Colonic mucosa (tissue), 4 donors: ENCODE results near the gene AMN1. TPM values are rescaled to one million over a fixed set of nuclear protein-coding genes. Genes with fewer than 3 reads are reported as not detected.

ENCODE experiments used
- DNase-seq: peaks from one replicate; pipeline ENCODE4 v3.0.0-alpha.2; 2020
- H3K27ac ChIP-seq: fragments of 200-600 bp; one replicate; pipeline ENCODE4 v1.8.0; 2021
- H3K27me3 ChIP-seq: fragments of 200-600 bp; one replicate; pipeline ENCODE4 v1.8.0; 2021
- H3K36me3 ChIP-seq: fragments of 200-600 bp; one replicate; pipeline ENCODE4 v1.8.0; 2021
- H3K4me1 ChIP-seq: fragments of 200-600 bp; one replicate; pipeline ENCODE4 v1.8.0; 2021; ENCODE audit warnings: mild to moderate bottlenecking
- H3K4me3 ChIP-seq: fragments of 200-600 bp; one replicate; pipeline ENCODE4 v1.8.0; 2021
- H3K9ac ChIP-seq, 2 donors: one replicate each; pipeline ENCODE4 v1.7.0; 2013; ENCODE audit warnings: control low read depth in 2 of 2, low read depth in 2 of 2, low read length in 2 of 2
- H3K9me3 ChIP-seq: fragments of 200-600 bp; one replicate; pipeline ENCODE4 v1.8.0; 2021
- CTCF ChIP-seq: fragments of 200-600 bp; IDR thresholded peaks from one replicate; pipeline ENCODE4 v1.8.0; 2022; ENCODE audit warnings: antibody characterized with exemption, mild to moderate bottlenecking
- intact Hi-C: fragments of 100-400 bp; cut with DNase I; formaldehyde crosslinking; loops from one replicate; pipeline ENCODE4 v1.14.1; 2022
- total RNA-seq, 2 donors: library from RNA; stranded (reverse); fragmentation: NEBNext Ultra II Directional in 1 of 2; extraction: Animal tissue kit (Norgen Biotek cat#: 25700) in 1 of 2; gene quantifications; one replicate each; pipeline ENCODE4 v1.2.1, GENCODE V29; 2021
- donor health status: healthy.
- donor health status: DM: no; HTN: no; CAD: no.
- donor health status: DM: no; HTN: no; CAD: no.

The AMN1 gene
- total RNA-seq = 1 to 10 TPM; 4.4 to 4.8 TPM

GRCh38 chr12:31728917-31729640 lies at the start of gene AMN1:
AMN1 (minus strand) TSS chr12:31729021; CDS start chr12:31729008, 13 bp downstream.
- intact Hi-C loops = loop anchor here (5.0 to 10.0 kb wide), 2 partner anchors 72 to 236 kb away; partner anchors contain the start of gene ETFBKMT
- no peak for TF ChIP-seq CTCF
- peak within 1 kb of the TSS; percentile 85 to 90 for H3K9ac ChIP-seq
- H3K4me3 ChIP-seq = peak within 1 kb of the TSS; percentile 58
- H3K27ac ChIP-seq = peak within 1 kb of the TSS; percentile 94
- peak; percentile 100 for DNase-seq
- no peaks in the 10 kb centered on the region for H3K9me3 ChIP-seq
- no peaks in the 10 kb centered on the region for H3K27me3 ChIP-seq
- peaks cover 4% of the 10 kb centered on the region for H3K4me1 ChIP-seq
- no peaks in the 10 kb centered on the region for H3K36me3 ChIP-seq

- no peaks in the 10 kb centered on the region for H3K4me1 ChIP-seq
- no peak for TF ChIP-seq CTCF
- H3K9ac ChIP-seq = peak overlapping the region in 1 of 2 donors; percentile 24
- H3K27ac ChIP-seq = no peak overlapping the region
- H3K4me3 ChIP-seq = no peak overlapping the region
- no peaks in the 10 kb centered on the region for H3K36me3 ChIP-seq
- no peak for DNase-seq
- no peaks in the 10 kb centered on the region for H3K27me3 ChIP-seq
- no peaks in the 10 kb centered on the region for H3K9me3 ChIP-seq
- intact Hi-C loops = no loop called here
Measured at GRCh38 chr12:31773867-31774266, 45.0 kb upstream of the AMN1 start.

GRCh38 chr12:31773223-31773750 lies 44.5 kb upstream of the AMN1 start:
- no peak for DNase-seq
- no peak for TF ChIP-seq CTCF
- H3K9me3 ChIP-seq = no peaks in the 10 kb centered on the region
- no peak overlapping the region for H3K27ac ChIP-seq
- no peaks in the 10 kb centered on the region for H3K27me3 ChIP-seq
- intact Hi-C loops = no loop called here
- H3K4me3 ChIP-seq = no peak overlapping the region
- H3K4me1 ChIP-seq = no peaks in the 10 kb centered on the region
- H3K36me3 ChIP-seq = no peaks in the 10 kb centered on the region
- no peak overlapping the region for H3K9ac ChIP-seq

GRCh38 chr12:31772685-31773222 lies 43.9 kb upstream of the AMN1 start:
- no peaks in the 10 kb centered on the region for H3K36me3 ChIP-seq
- H3K4me1 ChIP-seq = no peaks in the 10 kb centered on the region
- H3K9ac ChIP-seq = no peak overlapping the region
- H3K9me3 ChIP-seq = no peaks in the 10 kb centered on the region
- H3K27me3 ChIP-seq = no peaks in the 10 kb centered on the region
- no peak for TF ChIP-seq CTCF
- H3K27ac ChIP-seq = no peak overlapping the region
- no peak overlapping the region for H3K4me3 ChIP-seq
- no peak for DNase-seq
- intact Hi-C loops = no loop called here

GRCh38 chr12:31772186-31772585 lies 43.4 kb upstream of the AMN1 start:
- no peak for TF ChIP-seq CTCF
- Histone ChIP-seq H3K9ac (no peak overlapping the region), H3K4me3 (no peak overlapping the region), H3K27ac (no peak overlapping the region), H3K27me3 (no peaks in the 10 kb centered on the region), H3K9me3 (no peaks in the 10 kb centered on the region), H3K36me3 (no peaks in the 10 kb centered on the region), H3K4me1 (no peaks in the 10 kb centered on the region)
- DNase-seq = no peak
- intact Hi-C loops = no loop called here
